ENCODE measurements around the gene MED22.
"Not testable (repeated sequence)": the region's sequence is repeated elsewhere in the genome, so short reads cannot be mapped to it uniquely, and the experiment has no call there.

The MED22 gene

DNA sequence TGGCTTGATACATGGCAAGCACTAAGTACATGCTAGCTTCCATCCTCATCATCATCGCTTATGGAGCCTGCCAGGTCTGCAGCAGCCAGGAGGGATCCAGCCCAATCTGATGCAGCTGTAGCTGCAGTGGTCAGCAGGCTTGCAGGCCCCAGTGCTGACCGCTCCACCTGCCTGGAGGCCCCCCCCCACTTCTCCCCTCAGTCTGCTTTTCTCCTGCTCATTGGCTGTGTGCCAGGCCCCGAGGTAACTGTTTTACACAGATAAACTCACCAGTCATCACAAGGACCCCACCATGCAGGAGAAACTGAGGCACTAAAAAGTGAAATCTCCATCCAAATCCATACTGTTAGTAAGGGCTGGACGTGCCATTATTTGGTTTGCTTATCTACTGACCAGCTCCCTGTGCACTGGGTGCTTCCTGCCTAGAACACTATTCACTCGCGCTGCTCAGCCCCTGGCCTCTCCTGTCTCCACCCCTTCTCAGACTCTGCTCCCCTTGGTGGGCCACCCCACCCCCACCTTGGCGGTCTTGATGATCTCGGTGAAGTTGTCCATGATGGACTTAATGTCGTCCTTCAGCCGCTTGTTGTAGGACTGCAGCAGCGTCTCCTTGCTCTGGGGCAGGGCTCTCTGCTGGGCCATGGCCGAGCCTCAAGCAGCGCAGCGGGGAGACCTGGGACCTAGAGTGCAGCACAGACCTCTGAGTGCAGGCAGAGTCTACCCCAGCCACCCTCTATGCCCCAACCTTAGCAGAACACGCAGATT lies 1.7 kb downstream of the MED22 start:
- Mint-ChIP-seq H3K4me1 (ENCODE audit: low read depth in 2 of 2) (peaks cover 28 to 36% of the 10 kb centered on the region in 2 donors), H3K36me3 (ENCODE audit: insufficient read depth) (peaks cover 65% of the 10 kb centered on the region), H3K27me3 (no peaks in the 10 kb centered on the region), H3K27ac (peak overlapping the region; percentile 71 to 91), H3K4me3 (peak overlapping the region; percentile 92 to 99), H3K9me3 (no peaks in the 10 kb centered on the region)
- DNase-seq: no peak
- ATAC-seq (replicated peaks): no peak

DNA sequence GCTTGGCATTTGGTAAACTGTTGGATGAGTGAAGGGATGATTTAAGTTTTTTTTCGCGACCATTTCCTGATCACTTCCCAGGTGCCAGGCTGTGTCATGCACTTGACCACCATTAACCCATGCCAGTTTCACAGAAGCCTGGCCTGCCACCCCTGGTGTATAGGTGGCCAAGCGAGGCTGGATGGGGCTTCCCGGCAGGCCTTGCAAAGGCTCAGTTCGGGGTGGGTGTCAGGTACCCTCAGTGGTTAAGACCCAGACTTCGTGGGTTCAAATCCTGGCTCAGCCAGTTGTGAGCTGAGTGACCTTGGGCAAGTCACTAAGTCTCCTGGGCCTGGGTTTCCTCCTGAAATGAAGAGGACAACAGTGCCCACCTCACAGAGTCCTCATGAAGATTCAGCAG lies 2.3 kb downstream of the MED22 start:
- no peak for DNase-seq
- Mint-ChIP-seq H3K4me1 (ENCODE audit: low read depth in 2 of 2) (peaks cover 30 to 42% of the 10 kb centered on the region in 2 donors), H3K36me3 (ENCODE audit: insufficient read depth) (peaks cover 58% of the 10 kb centered on the region), H3K27me3 (no peaks in the 10 kb centered on the region), H3K27ac (no peak overlapping the region), H3K4me3 (no peak overlapping the region), H3K9me3 (no peaks in the 10 kb centered on the region)
- ATAC-seq (replicated peaks): no peak

DNA sequence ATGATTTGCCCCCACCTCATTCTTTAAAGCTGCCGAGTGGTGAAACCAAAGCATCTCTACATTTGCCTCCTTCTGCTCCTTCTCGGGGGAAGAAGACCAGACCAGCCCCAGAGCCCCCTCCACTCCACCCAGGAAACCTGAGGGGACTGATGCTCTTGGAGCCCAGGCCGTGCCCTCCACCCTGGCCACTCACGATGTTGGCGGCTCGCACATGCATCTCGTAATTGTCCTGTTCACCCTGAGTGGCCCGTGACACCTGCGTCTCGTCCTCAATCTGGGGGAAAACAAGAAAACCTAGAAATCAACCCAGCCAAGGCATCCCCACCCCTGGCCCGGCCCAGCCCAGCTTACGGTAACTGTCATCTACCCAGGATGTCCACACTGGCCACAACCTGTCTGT lies 3.0 kb downstream of the MED22 start:
- Mint-ChIP-seq H3K36me3 (ENCODE audit: insufficient read depth) (peaks cover 55% of the 10 kb centered on the region), H3K4me3 (no peak overlapping the region)

DNA sequence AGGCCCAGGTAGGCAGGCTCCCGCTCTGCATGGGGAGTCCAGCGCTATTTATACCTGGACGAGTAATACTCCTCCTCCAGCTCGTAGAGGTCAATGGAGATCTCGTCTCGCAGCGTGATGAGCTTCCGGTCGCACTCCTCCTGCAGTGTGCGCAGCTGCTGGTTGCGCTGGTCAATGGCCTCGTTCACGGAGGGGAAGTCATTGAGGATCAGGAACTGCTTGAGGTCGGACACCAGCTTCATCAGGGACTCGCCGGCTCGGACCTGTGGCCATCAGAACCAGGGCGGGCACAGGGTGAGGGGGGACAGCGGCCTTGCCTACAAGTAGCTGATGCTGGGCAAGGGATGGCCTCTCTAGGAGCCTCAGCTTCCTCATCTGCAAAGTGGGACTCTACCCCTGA lies 3.9 kb downstream of the MED22 start:
- Mint-ChIP-seq H3K27me3 (no peaks in the 10 kb centered on the region), H3K36me3 (ENCODE audit: insufficient read depth) (peaks cover 46% of the 10 kb centered on the region), H3K9me3 (no peaks in the 10 kb centered on the region), H3K27ac (no peak overlapping the region), H3K4me1 (ENCODE audit: low read depth in 2 of 2) (peaks cover 34 to 41% of the 10 kb centered on the region in 2 donors), H3K4me3 (no peak overlapping the region)
- no peak for ATAC-seq (replicated peaks)
- DNase-seq: no peak

More for the DNA sequence above, 3.0 kb downstream of the MED22 start:
- no peak overlapping the region for H3K27ac Mint-ChIP-seq
- ATAC-seq (replicated peaks) (no peak), DNase-seq (no peak)
- no peaks in the 10 kb centered on the region for H3K9me3 Mint-ChIP-seq
- H3K4me1 Mint-ChIP-seq (ENCODE audit: low read depth in 2 of 2): peaks cover 36 to 47% of the 10 kb centered on the region in 2 donors
- H3K27me3 Mint-ChIP-seq: no peaks in the 10 kb centered on the region

DNA sequence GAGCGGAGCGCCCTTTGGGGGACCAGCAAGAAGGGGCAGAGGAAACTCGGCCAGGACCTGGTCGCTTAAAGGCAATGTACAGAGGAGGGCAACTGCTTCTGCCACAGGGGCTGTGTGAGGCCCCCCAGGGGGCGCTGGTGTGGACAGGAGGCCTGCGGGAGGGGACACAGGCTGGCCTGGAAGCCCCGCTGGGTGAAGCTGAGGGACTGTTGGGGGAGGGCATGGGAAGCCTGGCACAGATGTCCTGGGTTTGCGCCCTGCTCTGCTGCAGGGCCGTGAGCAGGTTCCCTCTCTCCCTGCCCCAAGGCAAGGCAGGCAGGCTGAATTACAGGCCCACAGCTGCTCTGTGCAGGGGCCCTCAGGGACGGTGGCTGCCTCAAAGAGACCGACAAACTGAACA lies 5.4 kb downstream of the MED22 start:
- DNase-seq: no peak
- ATAC-seq (replicated peaks): no peak
- no peak overlapping the region for H3K27ac Mint-ChIP-seq
- H3K9me3 Mint-ChIP-seq: no peaks in the 10 kb centered on the region
- H3K27me3 Mint-ChIP-seq: no peaks in the 10 kb centered on the region
- peaks cover 34% of the 10 kb centered on the region for H3K36me3 Mint-ChIP-seq (ENCODE audit: insufficient read depth)
- no peak overlapping the region for H3K4me3 Mint-ChIP-seq
- H3K4me1 Mint-ChIP-seq (ENCODE audit: low read depth in 2 of 2): peaks cover 27 to 31% of the 10 kb centered on the region in 2 donors

DNA sequence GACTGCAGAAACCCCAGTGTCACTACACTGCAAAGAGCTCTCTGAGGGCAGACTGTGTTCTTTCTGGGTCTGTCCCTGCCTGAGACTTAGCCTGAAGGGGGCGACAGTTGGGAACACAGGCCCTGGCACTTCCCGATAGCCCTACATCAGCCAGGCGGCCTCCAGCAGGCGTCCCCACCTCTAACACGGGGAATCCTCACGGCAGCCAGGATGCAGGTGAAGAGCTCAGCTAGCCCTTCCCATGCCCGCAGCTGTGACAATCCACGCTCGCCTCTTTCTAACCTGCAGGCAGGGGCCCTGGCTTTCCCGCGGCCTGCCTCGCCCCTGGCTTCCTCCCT lies 5.9 kb downstream of the MED22 start:
- no peak for DNase-seq
- Mint-ChIP-seq H3K36me3 (ENCODE audit: insufficient read depth) (peaks cover 33% of the 10 kb centered on the region), H3K27me3 (no peaks in the 10 kb centered on the region), H3K27ac (peak overlapping the region; percentile 44 to 49), H3K9me3 (no peaks in the 10 kb centered on the region), H3K4me1 (ENCODE audit: low read depth in 2 of 2) (peaks cover 25 to 28% of the 10 kb centered on the region in 2 donors), H3K4me3 (peak overlapping the region in 1 of 2 donors; percentile 6)
- no peak for ATAC-seq (replicated peaks)

DNA sequence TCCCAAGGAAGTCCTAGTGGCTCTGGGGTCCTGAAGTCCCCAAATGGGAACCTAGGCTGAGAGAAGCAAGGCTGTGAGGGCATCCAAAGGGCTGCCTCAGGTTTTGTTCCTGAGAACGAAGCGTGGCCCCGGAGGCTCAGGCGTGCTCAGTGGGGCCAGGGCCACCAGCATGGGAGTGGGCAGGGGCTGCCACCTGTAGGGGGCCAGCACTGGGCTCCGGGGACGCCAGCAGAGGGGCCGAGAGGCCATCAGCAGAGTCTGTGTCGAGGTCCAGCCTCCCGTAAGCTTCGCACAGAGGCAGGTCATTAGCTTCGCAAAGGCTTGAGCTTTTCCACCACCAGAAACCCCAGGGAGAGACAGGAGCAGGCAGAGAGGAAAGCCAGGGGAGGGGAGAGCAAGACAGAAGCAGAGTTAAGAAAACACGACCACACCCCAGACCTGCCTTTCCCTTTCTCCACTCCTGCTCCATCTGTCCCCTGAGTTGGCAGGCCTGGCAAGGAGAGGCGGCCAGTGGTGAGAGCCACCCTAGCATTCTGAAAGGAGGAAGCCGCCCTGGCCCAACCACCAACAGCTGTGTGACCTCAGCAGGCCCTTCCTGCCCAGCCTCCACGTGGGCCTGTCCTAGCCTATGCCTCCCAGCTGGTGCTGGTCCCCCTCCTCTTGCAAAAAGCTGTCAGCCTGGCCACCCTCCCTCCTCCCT lies 6.4 kb downstream of the MED22 start:
- DNase-seq: no peak
- H3K4me3 Mint-ChIP-seq: peak overlapping the region in 1 of 2 donors; percentile 6
- peaks cover 20 to 27% of the 10 kb centered on the region in 2 donors for H3K4me1 Mint-ChIP-seq (ENCODE audit: low read depth in 2 of 2)
- no peaks in the 10 kb centered on the region for H3K27me3 Mint-ChIP-seq
- no peaks in the 10 kb centered on the region for H3K9me3 Mint-ChIP-seq
- peaks cover 31% of the 10 kb centered on the region for H3K36me3 Mint-ChIP-seq (ENCODE audit: insufficient read depth)
- peak; percentile 29 for ATAC-seq (replicated peaks)
- H3K27ac Mint-ChIP-seq: peak overlapping the region; percentile 44 to 49

DNA sequence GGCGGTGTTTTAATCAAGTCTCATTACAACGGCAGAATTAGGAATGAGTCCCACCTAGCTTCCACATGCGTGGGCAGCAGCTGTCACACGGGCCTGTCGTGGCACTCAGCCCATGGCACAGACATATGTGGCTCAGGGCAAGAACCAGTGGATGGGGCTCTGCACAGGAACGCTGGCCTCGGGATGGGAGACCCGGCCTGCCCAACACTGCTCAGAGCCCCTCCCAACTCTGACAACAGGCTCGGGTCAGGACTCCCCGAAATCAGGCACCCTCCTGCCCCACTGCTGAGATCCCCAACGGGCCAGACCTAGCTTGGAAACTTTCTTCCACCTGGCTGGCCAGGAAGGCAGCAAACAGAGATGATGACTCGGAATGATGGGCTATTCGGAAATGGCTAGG lies 7.0 kb downstream of the MED22 start:
- no peak for ATAC-seq (replicated peaks)
- Mint-ChIP-seq H3K4me1 (ENCODE audit: low read depth in 2 of 2) (peaks cover 14 to 26% of the 10 kb centered on the region in 2 donors), H3K9me3 (no peaks in the 10 kb centered on the region)

DNA sequence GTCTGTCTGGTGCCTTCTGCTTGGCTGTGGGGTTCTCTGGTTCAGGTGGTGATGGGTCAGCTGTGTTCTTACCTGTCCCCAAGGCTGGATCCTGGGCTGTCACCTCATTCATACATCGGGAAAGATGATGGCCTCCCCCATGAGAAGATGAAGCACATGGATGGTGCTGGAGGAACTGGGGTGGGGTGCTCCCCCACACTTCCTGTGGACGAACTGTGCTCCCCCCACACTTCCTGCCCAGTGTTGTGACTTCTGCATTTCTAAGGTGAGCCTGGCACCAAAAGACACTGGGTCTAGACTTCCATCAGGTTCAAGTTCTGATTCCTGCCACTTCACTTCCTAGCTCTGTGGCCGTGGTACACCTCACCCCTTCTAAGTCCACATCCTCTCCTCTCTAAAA lies 7.7 kb downstream of the MED22 start:
- Mint-ChIP-seq H3K27me3 (no peaks in the 10 kb centered on the region), H3K36me3 (ENCODE audit: insufficient read depth) (peaks cover 31% of the 10 kb centered on the region), H3K27ac (peak overlapping the region in 1 of 2 donors; percentile 22), H3K9me3 (no peaks in the 10 kb centered on the region), H3K4me1 (ENCODE audit: low read depth in 2 of 2) (peaks cover 18 to 30% of the 10 kb centered on the region in 2 donors), H3K4me3 (peak overlapping the region in 1 of 2 donors; percentile 29)
- DNase-seq (no peak), ATAC-seq (replicated peaks) (no peak)

More for the DNA sequence above, 7.0 kb downstream of the MED22 start:
- no peak for DNase-seq
- peaks cover 28% of the 10 kb centered on the region for H3K36me3 Mint-ChIP-seq (ENCODE audit: insufficient read depth)
- H3K4me3 Mint-ChIP-seq: no peak overlapping the region
- no peaks in the 10 kb centered on the region for H3K27me3 Mint-ChIP-seq
- H3K27ac Mint-ChIP-seq: peak overlapping the region in 1 of 2 donors; percentile 22

DNA sequence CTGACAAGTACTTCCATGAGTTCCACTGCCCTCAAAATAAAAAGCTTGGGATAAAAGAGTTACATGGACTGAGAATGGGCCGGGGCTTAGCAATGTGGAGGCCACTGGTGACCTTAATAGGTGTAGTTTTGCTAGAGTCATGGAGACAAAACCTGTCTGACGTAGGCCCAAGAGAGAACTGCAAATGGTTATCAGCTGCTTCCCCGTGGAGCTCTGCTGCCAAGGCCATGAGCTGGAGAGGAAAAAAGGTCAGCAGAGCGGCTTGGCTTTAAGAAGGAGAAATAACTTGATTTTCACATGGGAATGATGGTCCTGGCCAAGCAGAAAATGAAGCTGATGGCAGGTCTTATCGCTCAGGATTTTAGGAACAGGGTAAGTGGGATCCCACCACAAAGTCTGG lies 8.3 kb downstream of the MED22 start:
- H3K9me3 Mint-ChIP-seq: no peaks in the 10 kb centered on the region
- peaks cover 35% of the 10 kb centered on the region for H3K36me3 Mint-ChIP-seq (ENCODE audit: insufficient read depth)
- H3K4me1 Mint-ChIP-seq (ENCODE audit: low read depth in 2 of 2): peaks cover 22 to 30% of the 10 kb centered on the region in 2 donors
- H3K4me3 Mint-ChIP-seq: no peak overlapping the region
- ATAC-seq (replicated peaks) (no peak), DNase-seq (no peak)
- no peak overlapping the region for H3K27ac Mint-ChIP-seq
- no peaks in the 10 kb centered on the region for H3K27me3 Mint-ChIP-seq

DNA sequence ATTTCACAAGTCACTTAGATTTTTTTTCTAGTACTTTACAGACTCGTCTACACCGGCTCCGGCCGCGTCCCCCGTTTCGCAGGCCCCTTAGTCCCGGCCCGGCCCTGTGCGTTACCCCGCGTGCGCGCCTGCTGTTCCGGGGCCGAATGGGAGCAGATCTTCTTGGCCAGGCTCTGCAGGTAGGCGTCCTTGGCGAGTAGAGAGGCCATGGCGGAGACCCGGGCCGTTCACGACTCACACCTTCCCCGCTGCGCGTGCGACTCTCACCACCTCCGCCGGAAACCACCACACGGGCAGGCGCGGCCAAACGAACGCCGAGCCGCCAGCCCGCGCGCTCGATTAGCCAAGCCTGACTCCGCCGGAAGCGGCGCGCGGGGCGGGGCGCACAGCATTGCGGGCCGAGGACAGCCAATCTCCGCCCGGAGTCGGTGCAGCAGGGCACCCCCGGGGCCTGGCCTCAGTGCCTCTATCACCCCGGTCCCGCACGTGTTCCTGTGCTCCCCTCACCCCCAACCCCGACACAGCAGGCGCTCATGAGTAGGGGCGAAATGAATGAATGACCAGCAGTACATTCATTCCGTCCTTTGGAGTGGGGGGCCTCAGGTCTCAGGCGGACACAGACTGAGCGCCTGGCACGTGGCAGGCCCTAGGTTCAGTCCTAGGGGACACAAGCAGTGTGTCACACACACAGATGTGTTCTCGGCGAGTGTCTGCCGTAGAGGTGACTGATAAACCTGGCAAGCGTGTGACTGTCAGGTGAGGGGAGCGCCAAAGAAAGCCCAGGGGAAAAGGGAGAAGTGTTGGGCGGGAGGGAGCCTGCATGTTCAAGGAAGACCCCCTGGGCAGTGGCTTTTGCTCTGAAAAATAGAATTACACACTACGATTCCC lies 11.8 kb downstream of the MED22 start, which contains the start of gene SURF6:
Gene SURF6 (minus strand): TSS at position 265 of the 888 bp plus-strand sequence. CDS start 56 bp downstream, at position 209.
- ATAC-seq (replicated peaks) (peak; percentile 94), DNase-seq (peak; percentile 90 to 92 (median 90))
- Mint-ChIP-seq H3K36me3 (ENCODE audit: insufficient read depth) (peaks cover 49% of the 10 kb centered on the region), H3K9me3 (no peaks in the 10 kb centered on the region), H3K4me3 (peak within 1 kb of the TSS; percentile 90 to 94), H3K27ac (peak within 1 kb of the TSS; percentile 90 to 93), H3K4me1 (ENCODE audit: low read depth in 2 of 2) (peaks cover 25 to 26% of the 10 kb centered on the region in 2 donors), H3K27me3 (no peaks in the 10 kb centered on the region)

DNA sequence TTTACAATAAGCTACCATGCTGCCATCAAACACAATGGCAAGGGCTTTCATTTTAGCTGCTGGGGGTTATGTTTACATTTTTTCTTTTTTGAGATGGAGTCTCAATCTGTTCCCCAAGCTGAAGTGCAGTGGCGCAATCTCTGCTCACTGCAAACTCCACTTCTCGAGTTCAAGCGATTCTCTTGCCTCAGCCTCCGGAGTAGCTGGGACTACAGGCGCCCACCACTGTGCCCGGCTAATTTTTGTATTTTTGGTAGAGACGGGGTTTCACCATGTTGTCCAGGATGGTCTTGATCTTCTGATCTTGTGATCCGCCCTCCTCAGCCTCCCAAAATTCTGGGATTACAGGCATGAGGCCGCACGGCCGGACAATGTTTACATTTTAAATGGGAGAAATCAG lies 13.0 kb downstream of the MED22 start:
- peak overlapping the region; percentile 90 to 94 for H3K4me3 Mint-ChIP-seq
- not testable (repeated sequence) for ATAC-seq (replicated peaks); H3K9me3 Mint-ChIP-seq; DNase-seq; H3K27me3 Mint-ChIP-seq
- peaks cover 14 to 17% of the 10 kb centered on the region in 2 donors for H3K4me1 Mint-ChIP-seq (ENCODE audit: low read depth in 2 of 2)
- H3K36me3 Mint-ChIP-seq (ENCODE audit: insufficient read depth): peaks cover 58% of the 10 kb centered on the region
- H3K27ac Mint-ChIP-seq: peak overlapping the region; percentile 90 to 93

DNA sequence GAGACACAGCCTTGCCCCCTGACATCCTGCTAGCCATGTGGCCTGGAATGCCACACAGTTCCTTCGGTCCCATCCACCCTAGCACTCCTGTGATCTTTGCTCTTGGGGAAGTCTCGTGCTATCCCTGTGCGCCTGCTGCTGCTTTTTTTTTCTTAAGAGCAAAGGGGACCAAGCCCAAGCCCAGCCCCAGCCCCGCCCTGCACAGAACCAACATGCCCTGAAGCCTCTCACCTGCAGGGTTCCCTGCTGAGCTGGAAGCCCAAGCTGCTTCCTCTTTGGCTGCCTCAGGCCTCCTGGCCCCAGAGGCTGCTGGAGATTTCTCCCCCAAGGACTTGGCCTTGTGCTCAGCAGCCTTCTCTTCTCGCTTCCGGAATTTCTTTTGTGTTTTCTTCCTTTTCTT lies 13.8 kb downstream of the MED22 start:
- H3K4me1 Mint-ChIP-seq (ENCODE audit: low read depth in 2 of 2): peaks cover 12 to 15% of the 10 kb centered on the region in 2 donors
- DNase-seq (no peak), ATAC-seq (replicated peaks) (no peak)
- H3K4me3 Mint-ChIP-seq: no peak overlapping the region
- H3K36me3 Mint-ChIP-seq (ENCODE audit: insufficient read depth): peaks cover 58% of the 10 kb centered on the region
- no peaks in the 10 kb centered on the region for H3K9me3 Mint-ChIP-seq
- peak overlapping the region in 1 of 2 donors; percentile 90 for H3K27ac Mint-ChIP-seq
- no peaks in the 10 kb centered on the region for H3K27me3 Mint-ChIP-seq
